SH-SY5Y (cell line): Measurements from ENCODE around the gene PTK6.

Source experiments
- GATA2 ChIP-seq: IDR thresholded peaks from 2 replicates; pipeline ENCODE4 v1.6.1; 2011; ENCODE audit warnings: mild to moderate bottlenecking, low read depth, low read length
- GATA3 ChIP-seq: IDR thresholded peaks from 2 replicates; pipeline ENCODE4 v1.6.1; 2011; ENCODE audit warnings: low read depth, mild to moderate bottlenecking, low read length, moderate library complexity

DNA sequence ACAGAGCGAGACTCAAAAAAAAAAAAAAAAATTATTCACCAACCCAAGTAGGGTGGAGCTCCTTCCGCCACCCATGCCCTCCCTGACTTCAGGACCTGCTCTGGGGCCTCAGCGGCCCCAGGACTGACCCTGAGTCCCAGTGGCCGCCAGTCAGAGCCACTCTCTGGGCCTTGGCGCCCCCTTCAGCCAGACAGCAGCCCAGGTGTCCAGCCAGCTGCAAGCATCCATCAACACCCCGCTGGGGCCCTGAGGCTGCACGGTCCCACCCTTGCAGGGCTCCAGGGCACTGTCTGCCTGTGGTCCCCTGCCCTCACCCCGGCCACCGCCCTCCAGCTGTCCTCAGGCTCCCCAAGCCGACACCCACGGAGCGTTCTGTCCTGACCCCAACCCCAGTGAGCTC is 53.3 kb downstream of the PTK6 start:
- TF ChIP-seq GATA3 (no peak), GATA2 (no peak)
